Ishikawa (cell line): ENCODE measurements around the gene LPCAT1.

Experiments
- CEBPB ChIP-seq: IDR thresholded peaks from 2 replicates; pipeline ENCODE4 v1.6.1; 2012
- CREB1 ChIP-seq: IDR thresholded peaks from 2 replicates; pipeline ENCODE4 v1.6.1; 2012; ENCODE audit warnings: low read depth
- EGR1 ChIP-seq: IDR thresholded peaks from 2 replicates; pipeline ENCODE4 v1.6.1; 2012
- EP300 ChIP-seq: IDR thresholded peaks from 2 replicates; pipeline ENCODE4 v1.6.1; 2012; ENCODE audit warnings: borderline replicate concordance
- FOXM1 ChIP-seq: IDR thresholded peaks from 2 replicates; pipeline ENCODE4 v1.6.1; 2012; ENCODE audit warnings: low read depth, borderline replicate concordance
- MAX ChIP-seq: IDR thresholded peaks from 2 replicates; pipeline ENCODE4 v1.6.1; 2012
- NFIC ChIP-seq: IDR thresholded peaks from 2 replicates; pipeline ENCODE4 v1.6.1; 2012
- RAD21 ChIP-seq: IDR thresholded peaks from 2 replicates; pipeline ENCODE4 v1.6.1; 2012; ENCODE audit warnings: low read depth
- TAF1 ChIP-seq: IDR thresholded peaks from 2 replicates; pipeline ENCODE4 v1.6.1; 2012; ENCODE audit warnings: low read depth, mild to moderate bottlenecking
- TCF12 ChIP-seq: IDR thresholded peaks from 2 replicates; pipeline ENCODE4 v1.6.1; 2012; ENCODE audit warnings: low read depth
- TEAD4 ChIP-seq: IDR thresholded peaks from 2 replicates; pipeline ENCODE4 v1.6.1; 2012
- YY1 ChIP-seq: IDR thresholded peaks from 2 replicates; pipeline ENCODE4 v1.6.1; 2012; ENCODE audit warnings: low read depth
- ZBTB7A ChIP-seq: IDR thresholded peaks from 2 replicates; pipeline ENCODE4 v1.6.1; 2012; ENCODE audit warnings: low read depth
- TF ChIP-seq, protein P1 (sequence below): IDR thresholded peaks from 2 replicates; pipeline ENCODE4 v1.6.1; 2012
- TF ChIP-seq, protein P2 (sequence below): IDR thresholded peaks from 2 replicates; pipeline ENCODE4 v1.6.1; 2012; ENCODE audit warnings: low read depth, mild to moderate bottlenecking

The LPCAT1 gene

GRCh38 chr5:1461396-1461795 lies 62.4 kb downstream of the LPCAT1 start:
- TF ChIP-seq EP300, result no peak
- no peak for TF ChIP-seq CREB1
- TF ChIP-seq, protein P1, sequence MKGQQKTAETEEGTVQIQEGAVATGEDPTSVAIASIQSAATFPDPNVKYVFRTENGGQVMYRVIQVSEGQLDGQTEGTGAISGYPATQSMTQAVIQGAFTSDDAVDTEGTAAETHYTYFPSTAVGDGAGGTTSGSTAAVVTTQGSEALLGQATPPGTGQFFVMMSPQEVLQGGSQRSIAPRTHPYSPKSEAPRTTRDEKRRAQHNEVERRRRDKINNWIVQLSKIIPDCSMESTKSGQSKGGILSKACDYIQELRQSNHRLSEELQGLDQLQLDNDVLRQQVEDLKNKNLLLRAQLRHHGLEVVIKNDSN, result no peak
- no peak for TF ChIP-seq FOXM1
- no peak for TF ChIP-seq TAF1
- no peak for TF ChIP-seq NFIC

GRCh38 chr5:1460054-1460682 lies 63.6 kb downstream of the LPCAT1 start:
- TF ChIP-seq CREB1, result no peak

DNA sequence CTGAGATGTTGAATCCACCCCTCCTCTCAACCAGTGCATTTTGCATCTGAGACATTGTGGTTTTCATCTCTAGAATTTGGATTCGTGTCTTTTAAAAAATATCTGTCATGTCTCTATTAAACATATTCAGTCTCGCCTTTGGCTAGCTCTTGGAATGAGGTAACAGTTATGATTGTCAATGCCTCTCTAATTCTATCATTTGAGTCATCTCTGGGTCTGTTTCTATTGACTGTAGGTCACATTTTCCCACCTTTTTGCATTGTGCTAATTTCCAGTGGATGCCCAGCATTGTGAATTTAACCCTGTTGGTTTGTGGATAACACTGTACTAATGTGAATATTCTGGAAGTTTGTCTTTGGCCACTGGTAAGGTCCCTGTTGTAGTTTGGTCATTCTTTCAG lies 70.1 kb downstream of the LPCAT1 start:
- TF ChIP-seq NFIC, result no peak
- no peak for TF ChIP-seq TAF1
- no peak for TF ChIP-seq EP300
- TF ChIP-seq RAD21, result no peak
- TF ChIP-seq MAX, result no peak
- no peak for TF ChIP-seq EGR1
- TF ChIP-seq, protein P1, result no peak
- TF ChIP-seq FOXM1, result no peak
- TF ChIP-seq, protein P2, sequence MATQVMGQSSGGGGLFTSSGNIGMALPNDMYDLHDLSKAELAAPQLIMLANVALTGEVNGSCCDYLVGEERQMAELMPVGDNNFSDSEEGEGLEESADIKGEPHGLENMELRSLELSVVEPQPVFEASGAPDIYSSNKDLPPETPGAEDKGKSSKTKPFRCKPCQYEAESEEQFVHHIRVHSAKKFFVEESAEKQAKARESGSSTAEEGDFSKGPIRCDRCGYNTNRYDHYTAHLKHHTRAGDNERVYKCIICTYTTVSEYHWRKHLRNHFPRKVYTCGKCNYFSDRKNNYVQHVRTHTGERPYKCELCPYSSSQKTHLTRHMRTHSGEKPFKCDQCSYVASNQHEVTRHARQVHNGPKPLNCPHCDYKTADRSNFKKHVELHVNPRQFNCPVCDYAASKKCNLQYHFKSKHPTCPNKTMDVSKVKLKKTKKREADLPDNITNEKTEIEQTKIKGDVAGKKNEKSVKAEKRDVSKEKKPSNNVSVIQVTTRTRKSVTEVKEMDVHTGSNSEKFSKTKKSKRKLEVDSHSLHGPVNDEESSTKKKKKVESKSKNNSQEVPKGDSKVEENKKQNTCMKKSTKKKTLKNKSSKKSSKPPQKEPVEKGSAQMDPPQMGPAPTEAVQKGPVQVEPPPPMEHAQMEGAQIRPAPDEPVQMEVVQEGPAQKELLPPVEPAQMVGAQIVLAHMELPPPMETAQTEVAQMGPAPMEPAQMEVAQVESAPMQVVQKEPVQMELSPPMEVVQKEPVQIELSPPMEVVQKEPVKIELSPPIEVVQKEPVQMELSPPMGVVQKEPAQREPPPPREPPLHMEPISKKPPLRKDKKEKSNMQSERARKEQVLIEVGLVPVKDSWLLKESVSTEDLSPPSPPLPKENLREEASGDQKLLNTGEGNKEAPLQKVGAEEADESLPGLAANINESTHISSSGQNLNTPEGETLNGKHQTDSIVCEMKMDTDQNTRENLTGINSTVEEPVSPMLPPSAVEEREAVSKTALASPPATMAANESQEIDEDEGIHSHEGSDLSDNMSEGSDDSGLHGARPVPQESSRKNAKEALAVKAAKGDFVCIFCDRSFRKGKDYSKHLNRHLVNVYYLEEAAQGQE, result no peak
- TF ChIP-seq CREB1, result no peak
- TF ChIP-seq YY1, result no peak
- no peak for TF ChIP-seq CEBPB

DNA sequence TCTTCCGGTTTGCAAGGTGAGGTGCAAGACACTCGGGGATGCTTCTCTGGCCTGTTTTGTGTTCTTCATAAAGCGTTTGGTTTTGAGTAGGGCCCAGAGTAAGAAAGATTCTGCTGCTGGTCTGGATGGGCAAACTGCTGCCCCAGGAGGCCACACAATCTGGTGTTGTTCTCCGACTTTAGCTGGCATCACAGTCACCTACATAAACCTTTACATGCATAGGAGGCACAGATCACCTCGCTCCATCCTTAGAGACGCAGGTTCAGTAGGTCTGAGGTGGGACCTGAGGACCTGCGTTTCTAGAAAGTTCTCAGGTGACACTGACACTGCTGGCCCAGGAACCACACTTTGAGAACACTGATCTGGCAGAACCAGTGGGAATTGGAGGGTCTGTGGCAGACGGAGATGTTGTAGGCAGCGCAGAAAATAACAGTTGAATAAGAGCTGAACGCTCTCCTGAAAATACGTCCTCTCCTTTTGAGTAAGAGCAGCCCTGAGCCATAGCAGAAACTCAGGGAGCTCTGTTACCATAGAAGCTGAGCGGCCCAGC lies 74.6 kb downstream of the LPCAT1 start:
- TF ChIP-seq, protein P2, result no peak
- no peak for TF ChIP-seq MAX
- TF ChIP-seq RAD21, result no peak
- TF ChIP-seq ZBTB7A, result no peak

- TF ChIP-seq CEBPB (no peak), FOXM1 (no peak), TCF12 (no peak), CREB1 (no peak), NFIC (no peak), EP300 (no peak), MAX (no peak), YY1 (no peak), TAF1 (no peak), TEAD4 (no peak), EGR1 (no peak), RAD21 (no peak), ZBTB7A (no peak)
- TF ChIP-seq, protein P2, result no peak
- TF ChIP-seq, protein P1, result no peak
These were observed 75.2 kb downstream of the LPCAT1 start for GRCh38 chr5:1448511-1449011.
